Stimulated activated effector memory CD8-positive, alpha-beta T cell treated with anti-CD3 and anti-CD28 coated beads, Interleukin-12 subunit alpha, Interleukin-12 subunit beta, amount 100 ng/mL, for 72 hours (primary cell): ENCODE data around the gene PEX7.
A peak's percentile ranks its signal among the peaks of the same experiment; 100 is the strongest.
"Not testable (repeated sequence)": the region's sequence is repeated elsewhere in the genome, so short reads cannot be mapped to it uniquely, and the experiment has no call there.

Source experiments
- ATAC-seq: fragments of 150-1000 bp; cut with Tn5 transposase; 2 replicates; pipeline ENCODE4 v1.10.0; 2021
- DNase-seq, 2 donors: peaks; one replicate each; pipeline ENCODE4 v3.0.0; 2021 to 2022; ENCODE audit warnings: low spot score in 2 of 2
- H3K27ac Mint-ChIP-seq: one replicate; pipeline ENCODE4 v1.8.0; 2022; ENCODE audit warnings: mild to moderate bottlenecking, mixed read lengths
- H3K36me3 Mint-ChIP-seq: one replicate; pipeline ENCODE4 v1.8.0; 2022; ENCODE audit warnings: mild to moderate bottlenecking, mixed read lengths
- H3K4me1 Mint-ChIP-seq: one replicate; pipeline ENCODE4 v1.8.0; 2022; ENCODE audit warnings: mixed read lengths
- H3K4me3 Mint-ChIP-seq: one replicate; pipeline ENCODE4 v1.8.0; 2022; ENCODE audit warnings: mild to moderate bottlenecking, mixed read lengths
- H3K9me3 Mint-ChIP-seq: one replicate; pipeline ENCODE4 v1.8.0; 2022; ENCODE audit warnings: mixed read lengths

The PEX7 gene

GRCh38 chr6:136923954-136924673 lies 101.7 kb downstream of the PEX7 start:
- Mint-ChIP-seq H3K4me3 (peak overlapping the region; percentile 76), H3K9me3 (no peaks in the 10 kb centered on the region), H3K36me3 (peaks cover 6% of the 10 kb centered on the region), H3K4me1 (peaks cover 39% of the 10 kb centered on the region), H3K27ac (no peak overlapping the region)
- ATAC-seq (no peak), DNase-seq (no peak)

- H3K4me3 Mint-ChIP-seq: no peak overlapping the region
- ATAC-seq: no peak
- no peaks in the 10 kb centered on the region for H3K9me3 Mint-ChIP-seq
Observed at GRCh38 chr6:136926383-136926782, 104.0 kb downstream of the PEX7 start.

GRCh38 chr6:136927292-136927691 lies 104.9 kb downstream of the PEX7 start:
- Mint-ChIP-seq H3K9me3 (no peaks in the 10 kb centered on the region), H3K4me1 (peaks cover 19% of the 10 kb centered on the region), H3K4me3 (no peak overlapping the region), H3K27ac (no peak overlapping the region), H3K36me3 (peaks cover 4% of the 10 kb centered on the region)
- ATAC-seq: peak; percentile 60
- no peak for DNase-seq

More at GRCh38 chr6:136926383-136926782, 104.0 kb downstream of the PEX7 start:
- H3K27ac Mint-ChIP-seq: no peak overlapping the region
- no peak for DNase-seq
- H3K4me1 Mint-ChIP-seq: peaks cover 23% of the 10 kb centered on the region
- H3K36me3 Mint-ChIP-seq: peaks cover 6% of the 10 kb centered on the region

- H3K27ac Mint-ChIP-seq: no peak overlapping the region
- no peaks in the 10 kb centered on the region for H3K36me3 Mint-ChIP-seq
- DNase-seq: no peak
- H3K9me3 Mint-ChIP-seq: no peaks in the 10 kb centered on the region
- no peak for ATAC-seq
- no peak overlapping the region for H3K4me3 Mint-ChIP-seq
- H3K4me1 Mint-ChIP-seq: no peaks in the 10 kb centered on the region
Observed at GRCh38 chr6:136930528-136930927, 108.1 kb downstream of the PEX7 start.

GRCh38 chr6:136932599-136932998 lies 110.2 kb downstream of the PEX7 start:
- Mint-ChIP-seq H3K27ac (no peak overlapping the region), H3K4me1 (no peaks in the 10 kb centered on the region), H3K4me3 (no peak overlapping the region), H3K36me3 (no peaks in the 10 kb centered on the region), H3K9me3 (no peaks in the 10 kb centered on the region)
- no peak for ATAC-seq
- no peak for DNase-seq

GRCh38 chr6:136945072-136945471 lies 122.7 kb downstream of the PEX7 start:
- Mint-ChIP-seq H3K4me3 (no peak overlapping the region), H3K36me3 (no peaks in the 10 kb centered on the region), H3K27ac (no peak overlapping the region), H3K4me1 (no peaks in the 10 kb centered on the region), H3K9me3 (peaks cover 3% of the 10 kb centered on the region)
- DNase-seq: no peak
- ATAC-seq: peak; percentile 80

- H3K27ac Mint-ChIP-seq: no peak overlapping the region
- DNase-seq (no peak), ATAC-seq (peak; percentile 92)
- no peaks in the 10 kb centered on the region for H3K4me1 Mint-ChIP-seq
- H3K9me3 Mint-ChIP-seq: peaks cover 3% of the 10 kb centered on the region
- H3K36me3 Mint-ChIP-seq: no peaks in the 10 kb centered on the region
- no peak overlapping the region for H3K4me3 Mint-ChIP-seq
Observed at GRCh38 chr6:136945711-136946121, 123.3 kb downstream of the PEX7 start.

- H3K36me3 Mint-ChIP-seq: no peaks in the 10 kb centered on the region
- no peaks in the 10 kb centered on the region for H3K4me1 Mint-ChIP-seq
- H3K4me3 Mint-ChIP-seq: no peak overlapping the region
- no peak overlapping the region for H3K27ac Mint-ChIP-seq
- no peaks in the 10 kb centered on the region for H3K9me3 Mint-ChIP-seq
- no peak for ATAC-seq
- DNase-seq: no peak
Observed at GRCh38 chr6:136947037-136947436, 124.6 kb downstream of the PEX7 start.

GRCh38 chr6:136949957-136950356 lies 127.6 kb downstream of the PEX7 start:
- ATAC-seq, H3K27ac Mint-ChIP-seq, H3K4me1 Mint-ChIP-seq: not testable (repeated sequence)

GRCh38 chr6:136950436-136951126 lies 128.2 kb downstream of the PEX7 start:
- H3K36me3 Mint-ChIP-seq: no peaks in the 10 kb centered on the region
- H3K9me3 Mint-ChIP-seq: no peaks in the 10 kb centered on the region
- DNase-seq (no peak), ATAC-seq (no peak)
- no peaks in the 10 kb centered on the region for H3K4me1 Mint-ChIP-seq
- H3K4me3 Mint-ChIP-seq: no peak overlapping the region
- no peak overlapping the region for H3K27ac Mint-ChIP-seq

More at GRCh38 chr6:136949957-136950356, 127.6 kb downstream of the PEX7 start:
- DNase-seq, H3K9me3 Mint-ChIP-seq, H3K4me3 Mint-ChIP-seq, H3K36me3 Mint-ChIP-seq: not testable (repeated sequence)

- Mint-ChIP-seq H3K9me3 (no peaks in the 10 kb centered on the region), H3K27ac (no peak overlapping the region), H3K4me1 (no peaks in the 10 kb centered on the region), H3K4me3 (no peak overlapping the region), H3K36me3 (no peaks in the 10 kb centered on the region)
- no peak for ATAC-seq
- no peak for DNase-seq
Observed at GRCh38 chr6:136952714-136953260, 130.4 kb downstream of the PEX7 start.

- ATAC-seq (no peak), DNase-seq (no peak)
- Mint-ChIP-seq H3K27ac (no peak overlapping the region), H3K36me3 (no peaks in the 10 kb centered on the region), H3K4me3 (no peak overlapping the region), H3K4me1 (no peaks in the 10 kb centered on the region), H3K9me3 (no peaks in the 10 kb centered on the region)
Observed at GRCh38 chr6:136955123-136955522, 132.7 kb downstream of the PEX7 start.

- H3K36me3 Mint-ChIP-seq: no peaks in the 10 kb centered on the region
- no peaks in the 10 kb centered on the region for H3K9me3 Mint-ChIP-seq
- no peak overlapping the region for H3K27ac Mint-ChIP-seq
- DNase-seq: no peak
- no peaks in the 10 kb centered on the region for H3K4me1 Mint-ChIP-seq
- no peak overlapping the region for H3K4me3 Mint-ChIP-seq
- no peak for ATAC-seq
Observed at GRCh38 chr6:136956590-136957544, 134.5 kb downstream of the PEX7 start.

GRCh38 chr6:136958168-136958567 lies 135.8 kb downstream of the PEX7 start:
- DNase-seq (no peak), ATAC-seq (no peak)
- Mint-ChIP-seq H3K4me3 (no peak overlapping the region), H3K27ac (no peak overlapping the region), H3K4me1 (no peaks in the 10 kb centered on the region), H3K9me3 (no peaks in the 10 kb centered on the region), H3K36me3 (no peaks in the 10 kb centered on the region)

GRCh38 chr6:136959471-136959891 lies 137.1 kb downstream of the PEX7 start:
- Mint-ChIP-seq H3K4me3 (no peak overlapping the region), H3K4me1 (no peaks in the 10 kb centered on the region), H3K36me3 (no peaks in the 10 kb centered on the region), H3K9me3 (no peaks in the 10 kb centered on the region), H3K27ac (no peak overlapping the region)
- DNase-seq (no peak), ATAC-seq (no peak)
